SH-SY5Y (cell line): ENCODE measurements around the gene TBC1D22A.

ENCODE experiments used
- GATA2 ChIP-seq: IDR thresholded peaks from 2 replicates; pipeline ENCODE4 v1.6.1; 2011; ENCODE audit warnings: mild to moderate bottlenecking, low read depth, low read length
- GATA3 ChIP-seq: IDR thresholded peaks from 2 replicates; pipeline ENCODE4 v1.6.1; 2011; ENCODE audit warnings: low read depth, mild to moderate bottlenecking, low read length, moderate library complexity

The TBC1D22A gene

DNA sequence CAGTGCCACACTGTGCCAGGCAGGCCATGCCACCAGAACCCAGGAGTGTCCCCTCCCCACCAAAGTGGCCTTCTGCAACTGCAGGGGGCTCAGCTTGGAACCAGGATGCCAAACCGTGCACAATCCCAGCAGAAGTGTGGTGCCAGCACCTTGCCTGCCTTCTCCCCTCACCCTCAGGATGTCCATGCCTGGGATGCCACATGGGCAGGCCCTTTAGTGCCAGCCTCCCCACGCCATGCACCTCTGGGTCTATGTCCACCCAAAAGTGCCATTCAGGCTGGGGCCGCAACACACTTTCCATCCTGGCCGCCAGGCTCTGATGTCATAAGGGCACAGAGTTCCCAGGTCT, 8.7 kb upstream of the TBC1D22A start:
- TF ChIP-seq GATA2 = no peak

GRCh38 chr22:46754110-46754799, 8.2 kb upstream of the TBC1D22A start:
- TF ChIP-seq GATA3 = no peak

GRCh38 chr22:46754826-46755225, 7.6 kb upstream of the TBC1D22A start:
- TF ChIP-seq GATA2 (no peak), GATA3 (no peak)

DNA sequence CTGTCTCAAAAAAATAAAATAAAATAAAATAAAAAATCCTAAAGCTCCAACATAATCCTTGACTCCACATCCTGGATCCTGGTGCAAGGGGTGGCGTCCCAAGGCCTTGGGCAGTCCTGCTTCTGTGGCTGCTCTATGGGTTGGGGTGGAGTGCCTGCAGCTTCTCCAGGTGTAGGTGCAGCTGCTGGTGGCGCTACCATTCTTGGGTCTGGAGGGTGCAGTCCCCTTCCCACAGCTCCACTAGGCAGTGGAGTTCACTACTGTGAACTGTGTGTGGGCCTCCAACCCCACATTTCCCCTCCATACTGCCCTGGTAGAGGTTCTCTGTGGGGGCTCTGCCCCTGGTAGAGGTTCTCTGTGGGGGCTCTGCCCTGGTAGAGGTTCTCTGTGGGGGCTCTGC, 6.9 kb upstream of the TBC1D22A start:
- TF ChIP-seq GATA2 = no peak
- no peak for TF ChIP-seq GATA3

DNA sequence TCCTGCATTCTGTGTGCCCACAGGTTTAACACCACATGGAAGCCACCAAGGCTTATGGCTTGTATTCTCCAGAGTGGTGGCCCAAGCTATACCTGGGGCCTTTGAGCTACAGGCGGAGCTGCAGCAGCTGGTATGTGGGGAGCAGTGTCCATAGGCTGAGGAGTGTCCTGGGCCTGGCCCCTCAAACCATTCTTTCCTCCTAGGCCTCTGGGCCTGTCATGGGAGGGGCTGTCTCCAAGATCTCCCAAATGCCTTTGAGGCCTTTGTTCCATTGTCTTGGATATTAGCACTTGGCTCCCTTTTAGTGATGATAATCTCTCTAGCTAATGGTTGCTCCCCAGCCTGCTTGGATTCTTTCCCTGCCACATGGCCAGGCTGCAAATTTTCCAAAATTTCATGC, 6.4 kb upstream of the TBC1D22A start:
- TF ChIP-seq GATA2 = no peak

DNA sequence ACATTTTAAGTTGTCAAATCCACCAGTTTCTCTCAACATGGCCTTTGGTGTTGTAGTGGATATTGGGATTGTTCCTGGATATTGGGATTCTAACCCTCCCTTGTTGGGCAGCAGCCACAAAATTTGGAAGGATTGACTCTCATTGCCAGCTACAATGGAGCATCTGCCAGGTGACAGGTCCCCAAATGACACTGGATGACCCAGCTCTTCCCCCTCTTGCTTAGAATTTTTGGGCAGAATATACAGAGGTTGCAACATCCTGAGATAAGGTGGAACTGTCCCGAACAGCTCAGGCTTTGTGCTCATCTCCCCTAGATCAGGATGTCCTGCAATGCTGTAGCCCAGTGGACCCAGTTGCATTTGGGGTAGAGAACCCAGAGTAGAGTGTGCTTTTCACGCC, 5.3 kb upstream of the TBC1D22A start:
- TF ChIP-seq GATA3 (no peak), GATA2 (no peak)

GRCh38 chr22:46758121-46758520, 4.3 kb upstream of the TBC1D22A start:
- TF ChIP-seq GATA3 (no peak), GATA2 (no peak)

GRCh38 chr22:46758867-46759290, 3.6 kb upstream of the TBC1D22A start:
- TF ChIP-seq GATA2 = no peak
- TF ChIP-seq GATA3 = no peak

- TF ChIP-seq GATA3 (no peak), GATA2 (no peak)
These were observed 1.4 kb upstream of the TBC1D22A start for GRCh38 chr22:46761017-46761416.

GRCh38 chr22:46761539-46762237, 762 bp upstream of the TBC1D22A start:
- no peak for TF ChIP-seq GATA2
- no peak for TF ChIP-seq GATA3

DNA sequence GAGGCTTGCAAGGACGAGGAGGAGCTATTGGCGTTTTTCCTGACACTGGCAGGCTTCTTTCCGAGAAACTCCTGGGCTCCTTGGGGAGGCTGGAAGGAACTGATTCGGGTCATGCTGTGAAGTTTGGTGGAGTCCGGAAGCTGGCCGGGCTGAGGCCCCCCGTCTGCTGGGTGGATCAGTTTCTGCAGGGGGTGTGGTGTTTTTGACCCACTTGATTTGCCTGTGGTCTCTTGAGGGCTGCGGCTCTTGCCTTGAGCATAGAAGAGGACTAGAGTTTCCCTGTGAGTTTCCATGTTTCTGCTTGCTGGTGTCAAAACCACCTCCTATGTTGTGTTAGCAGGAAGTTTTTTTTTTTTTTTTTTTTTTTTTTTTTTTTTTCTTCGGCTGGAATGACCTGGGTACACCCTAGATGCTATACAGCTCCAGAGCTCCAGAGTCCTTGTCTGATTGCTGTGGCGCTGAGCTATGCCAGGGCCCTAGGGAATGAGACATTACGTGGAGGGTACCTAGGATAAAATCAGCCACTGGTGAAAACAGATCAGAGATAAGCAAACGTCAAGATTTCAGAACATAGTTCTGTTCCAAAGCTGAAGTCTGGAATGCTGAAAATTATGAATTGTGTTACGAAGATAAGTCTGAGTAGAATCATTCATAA, 728 bp downstream of the TBC1D22A start:
- TF ChIP-seq GATA3 (no peak), GATA2 (no peak)

DNA sequence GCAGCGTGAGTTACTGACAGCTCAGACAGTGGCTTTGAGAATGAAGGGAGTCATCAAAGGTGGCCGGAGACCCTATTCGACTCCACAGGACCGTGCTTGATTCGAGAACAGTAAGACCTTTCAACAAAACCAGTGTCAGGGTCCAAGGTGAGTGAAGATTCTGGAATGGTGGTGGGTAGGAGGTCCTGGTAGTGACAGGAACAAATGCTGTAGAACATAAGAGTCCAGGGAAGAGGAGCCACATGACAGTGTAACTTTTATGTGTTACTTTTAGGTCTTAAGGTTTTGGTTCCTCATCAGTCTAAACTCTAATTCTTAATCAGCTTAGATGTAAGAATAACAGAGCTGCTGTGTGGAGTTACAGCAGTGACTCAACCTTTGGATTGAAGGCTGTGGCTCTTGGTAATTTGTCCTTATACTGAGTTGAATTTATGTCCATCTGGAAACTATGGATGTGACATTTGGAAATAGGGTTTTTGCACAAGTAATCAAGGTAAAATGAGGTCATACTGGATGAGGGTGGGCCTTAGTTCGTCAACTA, 1.8 kb downstream of the TBC1D22A start:
- TF ChIP-seq GATA3 (no peak), GATA2 (no peak)

- no peak for TF ChIP-seq GATA3
- TF ChIP-seq GATA2 = no peak
These were observed 2.5 kb downstream of the TBC1D22A start for GRCh38 chr22:46764779-46765485.

GRCh38 chr22:46766611-46767010, 4.2 kb downstream of the TBC1D22A start:
- no peak for TF ChIP-seq GATA3
- TF ChIP-seq GATA2 = no peak
